ENCODE results near the gene ID2. TPM values are rescaled to one million over a fixed set of nuclear protein-coding genes. Genes with fewer than 3 reads are reported as not detected.

The ID2 gene
- total RNA-seq, 1 donor, result 168 TPM

DNA sequence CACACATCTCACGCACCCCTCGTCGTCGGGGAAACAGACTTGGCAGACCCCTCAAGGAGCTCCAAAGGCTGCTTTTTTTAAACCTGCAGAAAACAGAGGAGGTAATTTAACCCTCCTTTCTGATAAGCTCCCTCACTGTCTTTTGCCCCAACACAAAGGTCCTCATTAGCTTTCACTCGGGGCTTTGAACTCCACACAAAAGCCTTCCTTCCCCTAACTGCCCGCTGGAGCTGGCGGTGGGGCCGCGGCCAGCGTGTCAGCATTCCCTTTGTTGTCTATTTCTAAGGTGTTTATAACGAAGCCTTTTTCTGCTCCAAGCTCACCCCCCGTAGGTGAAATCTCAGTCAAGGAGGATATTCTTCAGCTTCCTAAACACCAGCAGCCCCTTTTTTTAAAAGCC lies 43.5 kb upstream of the ID2 start:
- no peak for DNase-seq (ENCODE audit: insufficient read length, low spot score, missing footprints)
- no peaks in the 10 kb centered on the region for H3K79me2 ChIP-seq (ENCODE audit: insufficient read depth, low read length)
- no peaks in the 10 kb centered on the region for H3K36me3 ChIP-seq (ENCODE audit: insufficient read depth, low read length)
- no peak overlapping the region for H3K4me3 ChIP-seq (ENCODE audit: insufficient read depth, low read length)
- H2AFZ ChIP-seq (ENCODE audit: low read length), result no peak overlapping the region
- no peak overlapping the region for H3K27ac ChIP-seq (ENCODE audit: low read depth, low read length)
- peaks cover 20% of the 10 kb centered on the region for H3K4me1 ChIP-seq (ENCODE audit: insufficient read depth, low read length)
- H3K27me3 ChIP-seq (ENCODE audit: insufficient read depth, low read length), result no peaks in the 10 kb centered on the region
- TF ChIP-seq, protein P1, sequence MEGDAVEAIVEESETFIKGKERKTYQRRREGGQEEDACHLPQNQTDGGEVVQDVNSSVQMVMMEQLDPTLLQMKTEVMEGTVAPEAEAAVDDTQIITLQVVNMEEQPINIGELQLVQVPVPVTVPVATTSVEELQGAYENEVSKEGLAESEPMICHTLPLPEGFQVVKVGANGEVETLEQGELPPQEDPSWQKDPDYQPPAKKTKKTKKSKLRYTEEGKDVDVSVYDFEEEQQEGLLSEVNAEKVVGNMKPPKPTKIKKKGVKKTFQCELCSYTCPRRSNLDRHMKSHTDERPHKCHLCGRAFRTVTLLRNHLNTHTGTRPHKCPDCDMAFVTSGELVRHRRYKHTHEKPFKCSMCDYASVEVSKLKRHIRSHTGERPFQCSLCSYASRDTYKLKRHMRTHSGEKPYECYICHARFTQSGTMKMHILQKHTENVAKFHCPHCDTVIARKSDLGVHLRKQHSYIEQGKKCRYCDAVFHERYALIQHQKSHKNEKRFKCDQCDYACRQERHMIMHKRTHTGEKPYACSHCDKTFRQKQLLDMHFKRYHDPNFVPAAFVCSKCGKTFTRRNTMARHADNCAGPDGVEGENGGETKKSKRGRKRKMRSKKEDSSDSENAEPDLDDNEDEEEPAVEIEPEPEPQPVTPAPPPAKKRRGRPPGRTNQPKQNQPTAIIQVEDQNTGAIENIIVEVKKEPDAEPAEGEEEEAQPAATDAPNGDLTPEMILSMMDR (IDR thresholded peaks at IDR 0.05; ENCODE audit: extremely low read depth, low read depth, low read length), result no peak
- H3K4me2 ChIP-seq (ENCODE audit: insufficient read depth, low read length), result no peak overlapping the region
- no peaks in the 10 kb centered on the region for H4K20me1 ChIP-seq (ENCODE audit: insufficient read depth, low read length)
- no peaks in the 10 kb centered on the region for H3K9me3 ChIP-seq (ENCODE audit: low read depth, low read length)

DNA sequence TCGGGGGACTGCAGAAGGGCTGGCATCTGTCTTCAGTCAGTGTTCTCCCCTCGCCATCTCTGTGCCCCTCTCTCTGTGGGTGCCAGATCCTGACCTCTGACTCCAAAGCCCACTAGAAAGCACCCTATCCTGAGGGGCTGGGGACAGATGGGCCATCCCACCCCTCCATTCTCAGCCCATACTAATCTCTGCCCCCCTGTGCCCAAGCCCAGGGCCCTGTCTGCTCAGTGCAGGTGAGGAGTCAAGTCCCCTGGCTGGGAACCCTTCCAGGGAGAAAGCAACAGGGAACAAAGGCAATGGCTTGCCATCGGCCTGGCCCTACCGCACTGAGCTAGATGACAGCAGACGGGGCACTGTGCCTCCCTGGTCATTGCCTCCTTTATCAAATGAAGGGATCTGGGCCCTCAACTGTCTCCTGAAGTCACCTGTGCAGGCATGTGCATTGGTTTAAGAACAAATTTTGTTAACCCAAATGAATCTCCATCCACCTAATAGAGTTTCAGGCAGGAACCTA lies 42.7 kb upstream of the ID2 start:
- peak; percentile 69 for DNase-seq (ENCODE audit: insufficient read length, low spot score, missing footprints)
- Histone ChIP-seq H3K79me2 (ENCODE audit: insufficient read depth, low read length) (no peaks in the 10 kb centered on the region), H3K9me3 (ENCODE audit: low read depth, low read length) (no peaks in the 10 kb centered on the region), H3K4me1 (ENCODE audit: insufficient read depth, low read length) (peaks cover 12% of the 10 kb centered on the region), H3K36me3 (ENCODE audit: insufficient read depth, low read length) (no peaks in the 10 kb centered on the region), H3K4me2 (ENCODE audit: insufficient read depth, low read length) (no peak overlapping the region), H2AFZ (ENCODE audit: low read length) (no peak overlapping the region), H3K27ac (ENCODE audit: low read depth, low read length) (no peak overlapping the region), H3K27me3 (ENCODE audit: insufficient read depth, low read length) (no peaks in the 10 kb centered on the region), H4K20me1 (ENCODE audit: insufficient read depth, low read length) (no peaks in the 10 kb centered on the region), H3K4me3 (ENCODE audit: insufficient read depth, low read length) (no peak overlapping the region)
- TF ChIP-seq, protein P1 (IDR thresholded peaks at IDR 0.05; ENCODE audit: extremely low read depth, low read depth, low read length), result no peak

DNA sequence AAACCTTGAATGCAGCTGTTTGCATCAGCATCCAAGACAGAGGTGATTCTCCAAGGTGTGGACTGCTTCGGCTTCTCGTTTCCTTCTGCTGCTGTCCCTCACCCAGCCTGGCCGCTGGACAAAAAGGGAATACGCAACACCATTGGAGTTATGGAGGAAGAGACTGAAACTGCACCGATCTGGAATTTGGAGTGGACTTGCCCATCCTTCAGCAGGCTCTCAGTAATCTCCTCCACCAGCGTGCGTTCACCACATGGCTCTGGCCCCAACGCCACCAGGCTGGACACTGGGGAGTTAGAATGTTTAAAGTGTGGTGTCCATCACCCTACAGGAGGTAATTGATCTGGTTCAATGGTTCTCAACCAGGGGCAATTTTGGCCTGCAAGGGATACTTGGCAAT lies 41.4 kb upstream of the ID2 start:
- Histone ChIP-seq H4K20me1 (ENCODE audit: insufficient read depth, low read length) (no peaks in the 10 kb centered on the region), H3K36me3 (ENCODE audit: insufficient read depth, low read length) (no peaks in the 10 kb centered on the region), H3K27me3 (ENCODE audit: insufficient read depth, low read length) (no peaks in the 10 kb centered on the region), H2AFZ (ENCODE audit: low read length) (no peak overlapping the region), H3K27ac (ENCODE audit: low read depth, low read length) (no peak overlapping the region), H3K4me2 (ENCODE audit: insufficient read depth, low read length) (no peak overlapping the region), H3K4me1 (ENCODE audit: insufficient read depth, low read length) (peaks cover 9% of the 10 kb centered on the region), H3K4me3 (ENCODE audit: insufficient read depth, low read length) (no peak overlapping the region), H3K9me3 (ENCODE audit: low read depth, low read length) (no peaks in the 10 kb centered on the region), H3K79me2 (ENCODE audit: insufficient read depth, low read length) (no peaks in the 10 kb centered on the region)
- TF ChIP-seq, protein P1 (IDR thresholded peaks at IDR 0.05; ENCODE audit: extremely low read depth, low read depth, low read length), result no peak
- peak; percentile 36 for DNase-seq (ENCODE audit: insufficient read length, low spot score, missing footprints)

DNA sequence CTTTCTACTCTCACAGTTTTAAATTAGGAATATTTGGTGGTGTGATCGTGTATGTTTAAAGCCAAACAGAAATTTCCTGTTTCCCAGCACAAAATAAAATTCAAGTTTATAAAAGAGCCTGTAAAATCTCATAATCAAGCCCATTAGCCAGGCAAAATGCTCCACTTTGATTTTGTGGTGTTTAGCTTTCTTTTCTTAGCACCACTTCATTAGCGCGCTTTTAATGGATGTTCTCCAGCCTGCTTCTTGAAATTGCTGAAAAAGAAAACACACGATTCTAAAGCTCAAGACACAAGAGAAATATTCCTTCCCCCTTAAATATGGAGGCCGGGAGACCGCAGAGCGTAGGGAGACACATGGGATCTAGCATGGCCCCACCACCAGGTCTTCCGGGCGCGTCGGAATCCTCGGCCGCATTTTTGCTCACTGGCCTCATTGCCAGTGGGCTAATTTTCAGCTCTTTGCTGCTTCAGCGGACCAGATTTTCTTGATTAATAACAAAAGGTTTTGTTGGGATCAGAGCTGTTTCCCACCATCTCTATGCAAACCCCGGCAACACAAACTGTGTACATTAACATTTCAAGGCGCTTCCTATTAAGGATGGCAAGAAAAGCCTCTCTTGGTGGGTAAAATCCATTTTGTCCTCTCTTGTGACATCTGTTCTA lies 40.4 kb upstream of the ID2 start:
- H3K4me3 ChIP-seq (ENCODE audit: insufficient read depth, low read length), result no peak overlapping the region
- TF ChIP-seq, protein P1 (IDR thresholded peaks at IDR 0.05; ENCODE audit: extremely low read depth, low read depth, low read length), result no peak
- no peaks in the 10 kb centered on the region for H3K79me2 ChIP-seq (ENCODE audit: insufficient read depth, low read length)
- no peak overlapping the region for H2AFZ ChIP-seq (ENCODE audit: low read length)
- DNase-seq (ENCODE audit: insufficient read length, low spot score, missing footprints), result peak; percentile 18
- no peaks in the 10 kb centered on the region for H3K27me3 ChIP-seq (ENCODE audit: insufficient read depth, low read length)
- H3K36me3 ChIP-seq (ENCODE audit: insufficient read depth, low read length), result no peaks in the 10 kb centered on the region
- H3K4me2 ChIP-seq (ENCODE audit: insufficient read depth, low read length), result no peak overlapping the region
- no peaks in the 10 kb centered on the region for H3K9me3 ChIP-seq (ENCODE audit: low read depth, low read length)
- no peak overlapping the region for H3K27ac ChIP-seq (ENCODE audit: low read depth, low read length)
- no peaks in the 10 kb centered on the region for H4K20me1 ChIP-seq (ENCODE audit: insufficient read depth, low read length)
- H3K4me1 ChIP-seq (ENCODE audit: insufficient read depth, low read length), result peaks cover 7% of the 10 kb centered on the region
